HepG2 (cell line): ENCODE data around the gene ITPR1. TPM values are rescaled to one million over a fixed set of nuclear protein-coding genes. Genes with fewer than 3 reads are reported as not detected.

Experiments
- ATAC-seq: fragments of 200-7000 bp; cut with Tn5 transposase; 3 replicates; pipeline ENCODE4 v1.9.1; 2020; ENCODE audit warnings: mild to moderate bottlenecking, moderate library complexity
- BruUV-seq: library from RNA; stranded (reverse); fragments of 400-500 nt; replicated peaks from 2 replicates; lab custom pipeline; 2021; lab: Mats Ljungman, UMichigan
- CTCF ChIA-PET: fragments of 300-600 bp; formaldehyde crosslinking; extraction: SDS; loops from one replicate; lab custom pipeline; 2021; ENCODE audit warnings: low total read pairs, inconsistent platforms, low intra/inter-chr PET ratio; lab: Yijun Ruan, JAX
- POLR2A ChIA-PET: fragments of 350-600 bp; sonication (Branson Sonifier 250); formaldehyde crosslinking; loops from one replicate; lab custom pipeline; 2020; ENCODE audit warnings: antibody characterized with exemption, inconsistent platforms; lab: Yijun Ruan, JAX
- DNase-seq: peaks from one replicate; pipeline ENCODE4 v3.0.0-alpha.2; 2015; ENCODE audit warnings: low spot score
- FAIRE-seq: peaks from 3 replicates; lab custom pipeline; 2011; peaks lifted over from hg19 to GRCh38; lab: Jason Lieb, UNC
- H2AFZ ChIP-seq: one replicate; pipeline ENCODE4 v1.6.1; 2011; ENCODE audit warnings: low read length, inconsistent platforms
- H3K27ac ChIP-seq: fragments of 300-600 bp; 3 replicates; pipeline ENCODE4 v1.8.0; 2011; ENCODE audit warnings: mixed run types, mild to moderate bottlenecking, mixed read lengths, low read length, inconsistent platforms; ENCODE audit not compliant: insufficient read depth; ENCODE audit errors: extremely low read length
- H3K27me3 ChIP-seq, 2 experiments: fragments of 200-600 bp in 1 of 2; 2 replicates in 1 of 2; 3 replicates in 1 of 2; pipeline versions ENCODE4 v1.6.0 to v1.8.0; 2011; ENCODE audit warnings: low read length in 2 of 2, mild to moderate bottlenecking in 2 of 2, moderate library complexity in 2 of 2, inconsistent platforms in 1 of 2; ENCODE audit not compliant: insufficient read depth in 2 of 2, control insufficient read depth in 1 of 2
- H3K36me3 ChIP-seq, 2 experiments: fragments of 200-600 bp in 1 of 2; replicated peaks in 1 of 2; 2 replicates in 1 of 2; 3 replicates in 1 of 2; pipeline versions ENCODE4 v1.5.1 to v1.8.0; 2011; ENCODE audit warnings: low read length in 2 of 2, inconsistent platforms in 1 of 2; ENCODE audit not compliant: insufficient read depth in 2 of 2, control insufficient read depth in 1 of 2
- H3K4me1 ChIP-seq: 2 replicates; pipeline ENCODE4 v1.5.1; 2012; ENCODE audit warnings: low read length, inconsistent platforms; ENCODE audit not compliant: insufficient read depth
- H3K4me2 ChIP-seq: 2 replicates; pipeline ENCODE4 v1.6.0; 2011; ENCODE audit warnings: low read depth, low read length, inconsistent platforms
- H3K4me3 ChIP-seq, 3 experiments: fragments of 200-600 bp in 1 of 3; sonication (generic), shearing (Covaris generic) in 1 of 3; replicated peaks in 1 of 3; 2 replicates each; pipeline ENCODE4 v1.5.1; 2011 to 2016; ENCODE audit warnings: low read length in 3 of 3, inconsistent platforms in 2 of 3, low read depth in 2 of 3, mild to moderate bottlenecking in 2 of 3, control low read depth in 1 of 3, mixed read lengths in 1 of 3; ENCODE audit not compliant: insufficient read depth in 1 of 3
- H3K79me2 ChIP-seq: one replicate; pipeline ENCODE4 v1.6.1; 2011; ENCODE audit warnings: low read length, inconsistent platforms; ENCODE audit not compliant: insufficient read depth
- H3K9ac ChIP-seq: 2 replicates; pipeline ENCODE4 v1.6.0; 2011; ENCODE audit warnings: mild to moderate bottlenecking, low read depth, low read length, inconsistent platforms; ENCODE audit not compliant: insufficient read depth
- H3K9me3 ChIP-seq: 2 replicates; pipeline ENCODE4 v1.5.1; 2012; ENCODE audit warnings: mild to moderate bottlenecking, low read length
- H4K20me1 ChIP-seq: 2 replicates; pipeline ENCODE4 v1.6.0; 2011; ENCODE audit warnings: inconsistent platforms, mild to moderate bottlenecking, low read length, moderate library complexity; ENCODE audit not compliant: insufficient read depth
- KLF11 ChIP-seq: IDR thresholded peaks from 2 replicates; pipeline ENCODE4 v1.6.1; 2016; ENCODE audit warnings: missing compliant biosample characterization
- LBX2 ChIP-seq: sonication (generic); formaldehyde crosslinking; IDR thresholded peaks from 2 replicates; pipeline ENCODE4 v1.5.0; 2020; ENCODE audit warnings: missing genetic modification reagents, mild to moderate bottlenecking, borderline replicate concordance
- NCOA2 ChIP-seq: sonication (generic); formaldehyde crosslinking; IDR thresholded peaks from 2 replicates; pipeline ENCODE4 v1.8.0; 2022; ENCODE audit warnings: inconsistent platforms
- NFKBIZ ChIP-seq: IDR thresholded peaks from 2 replicates; pipeline ENCODE4 v1.6.1; 2018; ENCODE audit warnings: missing genetic modification reagents, missing compliant biosample characterization
- SIN3A ChIP-seq: IDR thresholded peaks from 2 replicates; pipeline ENCODE4 v1.6.1; 2011; ENCODE audit warnings: low read depth, mild to moderate bottlenecking, control low read depth, low read length, borderline replicate concordance
- SNAI1 ChIP-seq: sonication (generic); formaldehyde crosslinking; IDR thresholded peaks from 2 replicates; pipeline ENCODE4 v1.5.0; 2020; ENCODE audit warnings: mild to moderate bottlenecking, missing genetic modification reagents, borderline replicate concordance
- STAG1 ChIP-seq: sonication (generic); formaldehyde crosslinking; IDR thresholded peaks from 2 replicates; pipeline ENCODE4 v1.4.0; 2020; ENCODE audit warnings: missing genetic modification reagents
- TBX3 ChIP-seq: fragments of 450-650 bp; IDR thresholded peaks from 2 replicates; pipeline ENCODE4 v1.6.1; 2017; ENCODE audit warnings: antibody characterized with exemption, mild to moderate bottlenecking, inconsistent platforms, borderline replicate concordance
- TFAP4 ChIP-seq: sonication (generic); IDR thresholded peaks from 2 replicates; pipeline ENCODE4 v1.6.1; 2016; ENCODE audit warnings: low read depth, borderline replicate concordance
- ZBTB37 ChIP-seq: sonication (generic); formaldehyde crosslinking; IDR thresholded peaks from 2 replicates; pipeline ENCODE4 v1.4.0; 2020; ENCODE audit warnings: mild to moderate bottlenecking, missing genetic modification reagents
- ZNF777 ChIP-seq: sonication (generic); formaldehyde crosslinking; IDR thresholded peaks from 2 replicates; pipeline ENCODE4 v1.4.0; 2020; ENCODE audit warnings: missing genetic modification reagents
- ZNF879 ChIP-seq: sonication (generic); formaldehyde crosslinking; IDR thresholded peaks from 2 replicates; pipeline ENCODE4 v1.8.1; 2023; ENCODE audit warnings: missing genetic modification reagents
- WGBS: methylation state at CpG from one replicate; pipeline ENCODE4 v1.1.6; 2017; ENCODE audit warnings: low lambda C conversion rate; 5-methylcytosine and 5-hydroxymethylcytosine counted together
- in situ Hi-C: cut with HindIII; loops from 2 replicates; pipeline ENCODE4 v1.10.0; 2017; ENCODE audit warnings: low pct_unique_long_range_greater_than_20kb; ENCODE audit not compliant: extremely low pct_ligation_motif_present
- intact Hi-C: fragments of 100-400 bp; cut with micrococcal nuclease; formaldehyde crosslinking; loops from one replicate; pipeline ENCODE4 v1.10.0; 2022; ENCODE audit not compliant: unreplicated experiment
- polyA plus RNA-seq, 8 experiments: library from polyadenylated mRNA; depleted of rRNA in 3 of 8; stranded (reverse) in 7 of 8; unstranded in 1 of 8; fragments of >200 nt; fragmentation: Illumina TruSeq in 4 of 8; extraction: Trizol in 4 of 8; gene quantifications; 2 replicates each; pipeline versions ENCODE4 v1.2.1 to v1.2.3, GENCODE V29; 2011 to 2016; ENCODE audit warnings: low read depth in 4 of 8, missing spikeins in 1 of 8, mixed read lengths in 1 of 8; ENCODE audit not compliant: insufficient read depth in 1 of 8
- total RNA-seq, 5 experiments: library from RNA; depleted of rRNA; stranded (reverse); fragments of >200 nt; fragmentation: Illumina TruSeq; extraction: Trizol; gene quantifications; 2 replicates each; pipeline ENCODE4 v1.2.3, GENCODE V29; 2016; ENCODE audit warnings: low read depth in 1 of 5

Gene ITPR1
- total and polyA plus RNA-seq, 2 of the 13 experiments (the other 11 are each of a cell fraction or from before 2014, with no cell fraction given) = 10.0 to 11.4 TPM

GRCh38 chr3:4848176-4848825 lies 355.2 kb downstream of the ITPR1 start:
- no peaks in the 10 kb centered on the region for H3K79me2 ChIP-seq
- DNase-seq (no peak), FAIRE-seq (no peak), ATAC-seq (no peak)
- H3K36me3 ChIP-seq = no peaks in the 10 kb centered on the region
- WGBS = 75% methylated on average over 6 of the region's 6 CpGs
- no peak overlapping the region for H3K4me3 ChIP-seq
- in situ Hi-C loops (no loop called here), intact Hi-C loops (no loop called here)
- ChIA-PET POLR2A (no interaction called here), CTCF (no interaction called here)
- no peaks in the 10 kb centered on the region for H3K9me3 ChIP-seq
- H2AFZ ChIP-seq = no peak overlapping the region
- H3K4me1 ChIP-seq = no peaks in the 10 kb centered on the region
- no peaks in the 10 kb centered on the region for H3K27me3 ChIP-seq
- no peak overlapping the region for H3K9ac ChIP-seq
- TF ChIP-seq SIN3A (no peak), TFAP4 (no peak), STAG1 (CRISPR knock-in tag) (no peak), SNAI1 (CRISPR knock-in tag) (no peak), ZBTB37 (no peak), LBX2 (CRISPR knock-in tag) (no peak), ZNF879 (CRISPR knock-in tag) (no peak), ZNF777 (CRISPR knock-in tag) (no peak), TBX3 (no peak), NFKBIZ (no peak), KLF11 (no peak), NCOA2 (no peak)
- no peak overlapping the region for H3K4me2 ChIP-seq
- H4K20me1 ChIP-seq = no peaks in the 10 kb centered on the region
- BruUV-seq = no TSS peak
- no peak overlapping the region for H3K27ac ChIP-seq
